ENCODE data around the gene ZNF132.
"Not testable (repeated sequence)": the region's sequence is repeated elsewhere in the genome, so short reads cannot be mapped to it uniquely, and the experiment has no call there.

Gene ZNF132

DNA sequence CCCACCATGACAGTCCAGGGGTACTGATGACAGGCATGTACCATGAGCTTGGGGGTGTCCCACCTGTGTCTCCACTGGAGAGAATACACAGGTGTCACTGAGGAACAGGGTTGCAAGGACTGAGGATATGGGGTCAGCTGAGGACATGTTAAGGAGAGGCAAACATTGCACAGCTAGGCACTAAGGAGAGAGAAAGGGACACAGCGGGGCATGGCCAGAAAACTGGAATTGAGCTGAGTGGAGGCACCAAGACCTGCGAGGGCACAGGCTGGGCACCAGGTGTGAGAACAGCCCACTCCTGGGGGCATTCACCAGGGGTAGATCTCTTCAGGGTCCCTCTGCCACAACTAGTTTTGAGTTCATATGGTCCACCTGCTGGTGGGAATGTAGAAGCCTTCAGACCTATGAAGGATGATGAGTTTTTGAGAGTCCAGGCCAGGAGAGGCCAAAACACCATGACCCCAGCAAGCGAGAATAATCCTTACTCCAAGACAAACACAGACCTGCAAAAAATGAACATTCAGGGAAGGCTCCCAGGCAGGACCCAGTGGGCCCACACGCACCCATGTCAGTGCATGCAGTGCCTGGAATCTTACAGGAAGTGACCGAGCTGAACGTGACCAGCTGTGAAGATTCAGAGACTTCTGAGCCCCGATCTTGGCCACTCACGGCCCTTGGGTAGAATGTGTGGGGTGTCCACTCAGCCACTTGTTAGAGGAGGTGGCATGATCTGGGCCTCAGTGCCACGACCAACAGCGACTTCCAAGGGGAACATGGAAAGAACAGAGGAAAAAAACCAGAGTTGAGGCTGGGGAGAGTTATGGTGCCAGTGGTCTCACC lies 32.9 kb downstream of the ZNF132 start:
- DNase-seq = no peak

- not testable (repeated sequence) for DNase-seq
Observed at GRCh38 chr19:58403920-58404478, 36.0 kb downstream of the ZNF132 start.

- no peak for DNase-seq
Observed at GRCh38 chr19:58401840-58402421, 38.0 kb downstream of the ZNF132 start.

- DNase-seq = peak; percentile 98 to 99
Observed at GRCh38 chr19:58400916-58401839, 38.8 kb downstream of the ZNF132 start.

DNA sequence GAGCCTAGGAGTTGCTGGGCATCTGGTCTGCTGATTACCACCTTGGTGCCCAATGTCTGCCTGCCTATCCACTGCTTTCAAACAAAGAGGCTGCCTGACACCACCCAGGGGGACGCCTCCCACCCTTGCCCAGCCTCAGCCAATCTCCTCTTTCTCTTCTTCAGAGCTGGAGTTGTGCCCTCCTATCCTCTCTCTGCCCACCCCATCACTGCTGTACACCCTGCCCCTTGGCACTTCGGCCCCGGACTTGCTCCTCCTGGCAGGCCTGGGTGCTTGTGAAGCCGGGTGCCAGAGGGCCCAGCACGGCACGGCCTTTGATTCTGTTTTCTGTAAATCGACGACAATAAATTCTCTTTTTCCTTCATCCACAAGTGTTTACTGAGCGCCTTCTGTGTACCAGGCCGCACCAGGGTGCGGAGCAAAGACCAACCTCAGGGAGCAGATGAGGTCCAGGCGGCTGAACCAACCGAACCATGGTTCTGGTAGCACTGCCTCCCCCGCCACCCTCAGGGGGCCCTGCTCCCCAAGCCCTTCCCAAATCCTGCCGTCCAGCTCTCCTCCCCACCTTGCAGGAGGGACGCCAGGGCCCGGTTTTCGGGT lies 39.5 kb downstream of the ZNF132 start:
- DNase-seq = no peak

DNA sequence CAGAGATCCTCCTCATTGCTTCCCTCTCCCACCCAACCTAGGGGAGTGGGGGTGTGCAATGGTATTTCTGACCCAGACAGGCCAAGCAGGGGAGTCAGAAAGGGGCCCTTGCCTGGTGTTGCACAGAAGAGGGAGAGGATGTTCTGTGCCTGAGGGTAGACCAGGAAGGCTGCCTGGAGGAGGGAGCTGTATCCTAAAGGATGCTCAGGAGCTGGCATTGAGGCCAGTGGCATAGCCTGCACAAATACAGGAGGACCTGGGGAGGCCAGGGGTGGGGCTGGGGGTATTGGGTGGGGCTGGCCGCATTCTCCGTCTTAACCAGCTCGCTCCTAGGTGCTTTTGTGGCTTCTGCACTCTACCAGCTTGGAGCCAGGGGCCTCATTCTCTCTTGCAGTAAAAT lies 40.0 kb downstream of the ZNF132 start:
- no peak for DNase-seq

GRCh38 chr19:58398545-58398944 lies 41.4 kb downstream of the ZNF132 start:
- no peak for DNase-seq

DNA sequence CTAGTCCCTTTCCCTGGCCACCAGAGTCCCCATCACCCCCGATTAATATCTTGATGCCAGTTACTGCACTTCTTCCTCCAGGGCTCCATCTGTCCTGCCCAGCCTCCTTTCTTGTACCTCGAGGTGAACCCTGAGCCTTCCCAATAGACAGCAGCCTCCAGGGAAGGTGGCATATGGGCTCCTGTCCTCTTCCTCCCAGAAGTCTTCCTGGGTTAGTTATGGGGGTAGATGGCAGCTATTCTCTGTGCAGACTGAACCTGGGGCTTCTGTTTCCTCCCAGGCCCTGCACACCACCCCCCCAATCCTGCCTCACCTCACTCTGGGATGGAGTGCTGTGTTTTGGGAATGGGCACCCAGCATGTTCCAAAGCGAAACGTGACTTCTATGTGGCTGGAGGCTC lies 41.9 kb downstream of the ZNF132 start:
- no peak for DNase-seq

DNA sequence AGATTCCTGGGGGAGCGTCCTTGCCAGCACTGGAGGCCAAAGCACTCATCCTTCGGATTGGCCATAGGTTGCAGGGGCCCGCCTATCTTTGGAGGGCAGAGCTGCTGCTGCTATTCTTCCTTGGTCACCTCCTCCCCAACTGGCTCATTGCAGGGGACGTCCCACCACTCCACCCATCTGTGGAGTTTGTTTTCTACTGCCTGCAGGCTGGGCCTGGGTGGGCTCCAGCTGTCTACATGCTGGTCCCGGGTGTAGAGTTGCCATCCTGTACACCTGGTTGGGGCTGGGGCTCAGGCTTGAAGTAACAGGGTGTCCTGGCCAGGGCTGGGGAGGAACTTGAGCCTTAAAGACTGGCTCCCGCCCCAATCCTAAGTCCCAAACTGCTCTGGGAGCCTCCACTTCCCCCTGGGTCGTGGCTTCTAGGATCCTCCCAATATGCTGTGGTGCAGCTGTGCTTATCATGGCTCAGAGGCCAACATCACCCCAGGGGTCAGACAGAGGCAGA lies 42.4 kb downstream of the ZNF132 start:
- DNase-seq = no peak

GRCh38 chr19:58396691-58397532 lies 43.0 kb downstream of the ZNF132 start:
- DNase-seq = no peak

DNA sequence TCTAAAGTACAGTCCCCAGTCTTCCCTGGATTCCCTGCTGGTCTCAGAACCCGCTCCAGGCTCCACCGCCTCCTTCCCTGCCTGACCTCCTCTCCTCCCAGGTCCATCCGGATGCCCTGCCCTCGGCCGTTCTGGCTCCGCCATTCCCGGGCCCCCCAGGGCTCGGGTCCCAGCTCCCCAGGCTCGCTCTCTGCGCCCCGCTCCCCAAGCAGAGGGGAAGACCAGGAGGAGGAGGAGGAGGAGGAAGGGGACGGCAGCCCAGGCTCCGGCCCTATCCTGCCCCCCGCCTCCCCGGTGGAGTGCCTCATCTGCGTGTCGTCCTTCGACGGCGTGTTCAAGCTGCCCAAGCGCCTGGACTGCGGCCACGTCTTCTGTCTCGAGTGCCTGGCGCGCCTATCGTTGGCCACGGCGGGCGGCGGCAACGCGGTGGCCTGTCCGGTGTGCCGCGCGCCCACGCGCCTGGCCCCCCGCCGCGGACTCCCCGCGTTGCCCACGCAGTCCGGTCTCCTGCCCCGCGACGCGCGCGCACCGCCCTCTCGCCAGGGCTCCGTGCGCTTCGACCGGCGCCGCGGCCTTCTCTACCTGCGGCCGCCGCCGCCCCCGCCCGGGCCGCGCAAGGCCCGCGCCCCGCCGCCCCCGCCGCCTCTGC lies 43.9 kb downstream of the ZNF132 start:
- DNase-seq = no peak

GRCh38 chr19:58395220-58395978 lies 44.6 kb downstream of the ZNF132 start, which contains the start of gene RNF225:
RNF225 (plus strand) TSS chr19:58395656; CDS start chr19:58396090, 434 bp downstream.
- no peak for DNase-seq

- no peak for DNase-seq
Observed at GRCh38 chr19:58394821-58395219, 45.1 kb downstream of the ZNF132 start.

DNA sequence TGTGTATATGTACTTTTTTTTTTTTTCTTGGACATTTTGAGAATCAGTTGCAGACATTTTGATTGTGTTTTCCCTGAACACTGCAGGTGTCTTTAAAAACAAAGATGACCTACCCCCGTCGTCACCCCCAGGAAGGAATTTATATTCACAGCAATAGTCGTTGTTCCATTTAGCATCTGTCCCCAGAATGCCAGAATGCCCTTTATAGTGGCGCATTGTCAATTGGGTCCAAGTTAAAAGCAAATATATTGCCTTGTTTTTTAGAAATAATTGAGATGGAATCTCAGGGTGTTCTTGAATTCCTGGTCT lies 46.3 kb downstream of the ZNF132 start:
- no peak for DNase-seq

- no peak for DNase-seq
Observed at GRCh38 chr19:58392945-58393724, 46.8 kb downstream of the ZNF132 start.

DNA sequence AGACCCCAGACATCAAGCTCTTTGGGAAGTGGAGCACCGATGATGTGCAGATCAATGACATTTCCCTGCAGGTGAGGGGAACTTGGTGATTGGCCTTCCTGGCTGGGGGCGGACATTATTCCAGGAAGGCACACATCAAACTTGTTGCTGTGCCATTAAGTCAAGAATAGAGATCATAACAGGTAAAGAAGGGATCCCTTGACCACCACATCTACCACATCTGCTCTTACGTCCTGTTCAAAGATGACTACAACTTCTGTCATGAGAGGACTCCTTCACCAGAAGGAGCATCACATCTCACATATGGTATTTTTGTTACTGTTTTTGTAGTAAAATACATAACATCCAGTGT lies 51.8 kb downstream of the ZNF132 start:
- DNase-seq = no peak

GRCh38 chr19:58387338-58388174 lies 52.4 kb downstream of the ZNF132 start:
- no peak for DNase-seq

- DNase-seq = peak; percentile 94
Observed at GRCh38 chr19:58386576-58387337, 53.2 kb downstream of the ZNF132 start, which contains the start of gene RPS5. RPS5 (plus strand) TSS chr19:58387269; CDS start chr19:58388138, 869 bp downstream.
